NCI-H1694 (cell line): ENCODE measurements around the gene DMXL2.

ENCODE experiments used
- DNase-seq: peaks from one replicate; lab custom pipeline; 2025; lab: John Stamatoyannopoulos, UW

Gene DMXL2

DNA sequence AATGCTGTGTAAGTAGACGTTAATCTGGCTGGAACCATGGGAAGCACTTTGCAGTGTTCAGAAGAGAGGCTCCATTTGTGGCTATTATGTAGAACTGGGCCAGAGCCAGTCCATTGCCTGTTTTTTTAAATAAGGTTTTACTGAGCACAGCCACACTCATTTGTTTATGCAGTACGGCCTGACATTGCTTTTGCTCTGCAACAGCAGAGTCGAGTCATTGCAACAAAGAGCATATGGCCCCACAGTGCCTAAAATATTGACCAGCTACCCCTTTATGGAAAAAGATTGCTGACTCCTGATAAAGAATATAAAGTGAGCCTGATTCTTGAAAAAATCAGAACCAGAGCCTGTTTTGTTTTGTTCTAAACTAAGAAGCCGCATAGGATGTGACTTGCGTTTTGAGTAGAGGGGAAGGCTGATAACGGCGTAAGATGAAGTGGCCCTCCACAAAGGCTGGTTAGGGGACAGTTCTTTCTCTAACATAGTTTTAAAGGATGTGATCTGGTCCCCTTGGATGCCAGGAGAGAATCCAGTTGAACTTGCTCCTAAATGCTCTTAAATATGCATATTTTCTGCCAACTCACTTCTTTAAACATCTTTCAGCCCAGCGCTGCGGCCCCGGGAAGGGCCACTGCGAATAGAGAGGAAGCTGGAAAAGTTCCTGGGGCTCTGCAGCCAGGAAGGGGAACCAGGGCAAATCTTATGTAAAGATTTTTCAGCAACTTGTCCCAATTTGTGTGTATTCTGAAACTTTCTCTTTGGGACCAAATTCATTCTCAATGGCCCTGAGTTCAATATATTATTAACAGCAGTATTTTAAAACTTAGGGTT, 216.7 kb downstream of the DMXL2 start:
- no peak for DNase-seq

DNA sequence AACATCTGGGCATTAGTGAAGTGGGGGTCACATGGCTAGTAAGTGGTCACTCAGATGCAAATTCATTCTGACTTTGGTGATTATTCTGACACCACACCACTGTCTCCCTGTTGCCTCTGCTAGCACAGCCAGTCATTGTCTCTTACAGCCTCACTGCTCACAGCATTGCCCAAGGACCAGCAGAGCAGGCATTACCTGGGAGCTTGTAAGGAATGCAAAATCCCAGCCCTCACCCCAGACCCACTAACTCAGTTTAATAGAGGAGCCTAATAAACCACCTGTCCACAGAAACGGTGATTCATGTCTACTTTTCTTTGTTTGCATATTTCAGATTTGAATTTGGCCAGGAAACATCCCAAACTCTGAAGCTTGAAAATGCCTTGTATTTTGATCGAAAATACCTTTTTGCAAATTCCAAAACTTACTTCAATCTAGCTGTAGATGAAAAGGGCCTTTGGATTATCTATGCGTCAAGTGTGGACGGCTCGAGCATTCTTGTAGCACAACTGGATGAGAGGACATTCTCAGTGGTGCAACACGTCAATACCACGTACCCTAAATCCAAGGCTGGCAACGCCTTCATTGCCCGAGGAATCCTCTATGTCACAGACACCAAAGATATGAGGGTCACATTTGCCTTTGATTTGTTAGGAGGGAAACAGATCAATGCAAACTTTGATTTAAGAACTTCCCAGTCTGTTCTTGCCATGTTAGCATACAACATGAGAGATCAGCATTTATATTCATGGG, 218.4 kb downstream of the DMXL2 start:
- no peak for DNase-seq

- peak; percentile 55 for DNase-seq
Measured at GRCh38 chr15:51403072-51403878, 219.3 kb downstream of the DMXL2 start.

DNA sequence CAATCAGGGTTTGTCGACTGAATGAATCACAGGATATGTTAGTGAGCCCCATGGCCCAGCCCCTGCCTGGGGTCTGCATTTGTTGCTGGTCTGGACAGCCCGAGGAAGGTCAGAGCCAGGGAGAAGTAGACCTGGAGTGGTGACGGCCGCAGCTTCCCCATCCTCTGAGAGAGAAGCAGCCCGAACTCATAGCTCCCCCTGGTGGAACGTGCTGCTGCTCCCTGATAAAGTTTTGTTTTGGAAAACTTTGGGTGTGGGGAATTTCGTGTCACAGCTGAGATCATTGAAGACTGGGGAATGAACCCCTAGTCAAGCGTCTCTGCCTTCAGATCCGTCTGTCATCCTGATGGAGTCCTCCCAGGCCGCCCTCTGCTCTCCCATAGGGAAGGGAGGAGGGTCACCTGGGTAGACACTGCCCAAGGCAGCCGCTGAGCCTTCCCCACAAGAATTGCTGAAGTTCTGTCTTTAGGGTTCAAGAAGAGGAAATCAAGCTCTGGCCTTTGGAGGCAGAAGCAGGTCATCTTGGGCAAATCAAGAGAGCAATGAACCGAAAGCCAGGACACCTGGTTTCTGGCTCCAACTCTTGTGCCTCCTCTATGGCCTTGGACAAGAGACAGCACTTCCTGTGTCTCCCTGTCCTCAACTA, 220.6 kb downstream of the DMXL2 start:
- DNase-seq: no peak

- DNase-seq: no peak
Measured at GRCh38 chr15:51401051-51401780, 221.4 kb downstream of the DMXL2 start.

DNA sequence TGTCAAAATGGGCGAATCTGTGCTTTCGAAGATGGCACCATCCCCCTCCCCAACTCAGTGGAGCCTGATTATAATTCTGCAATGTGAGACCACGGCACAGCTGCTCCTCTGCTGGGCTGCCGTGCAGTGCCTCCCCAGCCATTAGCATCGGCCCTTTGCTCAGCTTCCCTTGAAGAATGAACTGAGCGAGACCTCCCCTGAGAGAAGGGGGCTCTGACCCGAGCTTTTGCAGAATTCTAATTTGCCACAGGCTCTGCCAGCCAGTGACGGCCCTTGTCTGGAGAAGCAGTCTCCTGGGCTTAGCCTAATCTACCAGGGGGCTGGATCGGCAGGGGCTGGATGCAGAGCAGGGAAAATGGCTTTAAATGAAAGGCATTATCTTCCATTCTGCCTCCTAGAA, 223.9 kb downstream of the DMXL2 start:
- no peak for DNase-seq
